GM23338 (cell line): ENCODE results near the gene JDP2. TPM values are rescaled to one million over a fixed set of nuclear protein-coding genes. Genes with fewer than 3 reads are reported as not detected.

ENCODE experiments used
- ATAC-seq: fragments of 200-7000 bp; cut with Tn5 transposase; 3 replicates; pipeline ENCODE4 v1.9.1; 2020
- DNase-seq: peaks from one replicate; pipeline ENCODE4 v3.0.0-alpha.2; 2015; ENCODE audit warnings: low spot score
- H2AFZ ChIP-seq: fragments of 200-600 bp; sonication (generic); 2 replicates; pipeline ENCODE4 v1.8.0; 2016; ENCODE audit warnings: antibody characterized with exemption, mild to moderate bottlenecking, moderate library complexity
- H3F3A ChIP-seq: fragments of 200-600 bp; sonication (generic); replicated peaks from 2 replicates; pipeline ENCODE4 v1.8.0; 2017; ENCODE audit warnings: antibody characterized with exemption, mixed run types, low read depth
- H3K27ac ChIP-seq: fragments of 200-600 bp; sonication (generic); 2 replicates; pipeline ENCODE4 v1.6.1; 2016; ENCODE audit warnings: low read depth
- H3K27me3 ChIP-seq: fragments of 200-600 bp; sonication (generic); 2 replicates; pipeline ENCODE4 v1.8.0; 2016; ENCODE audit warnings: mild to moderate bottlenecking, mixed run types, moderate library complexity; ENCODE audit not compliant: insufficient read depth
- H3K36me3 ChIP-seq: fragments of 200-600 bp; sonication (generic); 2 replicates; pipeline ENCODE4 v1.8.0; 2016; ENCODE audit warnings: mild to moderate bottlenecking; ENCODE audit not compliant: insufficient read depth
- H3K4me1 ChIP-seq: fragments of 200-600 bp; sonication (generic); 2 replicates; pipeline ENCODE4 v1.8.0; 2016; ENCODE audit warnings: mild to moderate bottlenecking, moderate library complexity; ENCODE audit not compliant: insufficient read depth
- H3K4me2 ChIP-seq: fragments of 200-600 bp; sonication (generic); 2 replicates; pipeline ENCODE4 v1.7.1; 2017; ENCODE audit warnings: mixed run types
- H3K4me3 ChIP-seq: fragments of 200-600 bp; sonication (generic); 2 replicates; pipeline ENCODE4 v1.6.1; 2016; ENCODE audit warnings: mixed run types
- H3K79me2 ChIP-seq: fragments of 200-600 bp; sonication (generic); replicated peaks from 2 replicates; pipeline ENCODE4 v1.8.0; 2017; ENCODE audit warnings: mild to moderate bottlenecking; ENCODE audit not compliant: insufficient read depth
- H3K9me2 ChIP-seq: fragments of 200-600 bp; sonication (generic); 2 replicates; pipeline ENCODE4 v1.8.0; 2017; ENCODE audit not compliant: insufficient read depth
- H4K20me1 ChIP-seq: fragments of 200-600 bp; sonication (generic); replicated peaks from 2 replicates; pipeline ENCODE4 v1.8.0; 2017; ENCODE audit warnings: mild to moderate bottlenecking; ENCODE audit not compliant: insufficient read depth
- H3K27ac Mint-ChIP-seq: 2 replicates; pipeline ENCODE4 v1.8.0; 2020; ENCODE audit warnings: inconsistent platforms, mild to moderate bottlenecking, moderate library complexity, mixed read lengths
- H3K27me3 Mint-ChIP-seq: 3 replicates; pipeline ENCODE4 v1.8.0; 2022; ENCODE audit warnings: low read depth, mild to moderate bottlenecking, moderate library complexity, mixed read lengths, inconsistent platforms; ENCODE audit not compliant: insufficient read depth, poor library complexity
- H3K36me3 Mint-ChIP-seq: 3 replicates; pipeline ENCODE4 v1.8.0; 2021; ENCODE audit warnings: low read depth, mild to moderate bottlenecking, inconsistent platforms, moderate library complexity, mixed read lengths
- H3K4me1 Mint-ChIP-seq: 3 replicates; pipeline ENCODE4 v1.8.0; 2020; ENCODE audit warnings: mild to moderate bottlenecking, inconsistent platforms, mixed read lengths
- H3K4me3 Mint-ChIP-seq: 3 replicates; pipeline ENCODE4 v1.8.0; 2021; ENCODE audit warnings: moderate library complexity, mild to moderate bottlenecking, inconsistent platforms, mixed read lengths
- H3K9me3 Mint-ChIP-seq: 3 replicates; pipeline ENCODE4 v1.8.0; 2020; ENCODE audit warnings: moderate library complexity, mild to moderate bottlenecking, inconsistent platforms, mixed read lengths
- CREB1 ChIP-seq: fragments of 250-450 bp; sonication (Bioruptor Pico); IDR thresholded peaks from 2 replicates; pipeline ENCODE4 v1.5.0; 2020; ENCODE audit warnings: low read depth, mild to moderate bottlenecking, moderate library complexity
- EZH2 ChIP-seq: fragments of 200-600 bp; sonication (generic); IDR thresholded peaks from one replicate; pipeline ENCODE4 v1.8.0; 2017; ENCODE audit warnings: antibody characterized with exemption, mild to moderate bottlenecking, low read depth; ENCODE audit not compliant: unreplicated experiment
- EZH2phosphoT487 ChIP-seq: fragments of 200-600 bp; sonication (generic); IDR thresholded peaks from one replicate; pipeline ENCODE4 v1.8.1; 2018; ENCODE audit warnings: antibody characterized with exemption; ENCODE audit not compliant: unreplicated experiment
- JUNB ChIP-seq: IDR thresholded peaks from one replicate; pipeline ENCODE4 v1.6.1; 2016; ENCODE audit warnings: antibody characterized with exemption; ENCODE audit not compliant: unreplicated experiment
- NANOG ChIP-seq: IDR thresholded peaks from 2 replicates; pipeline ENCODE4 v1.6.1; 2016; ENCODE audit warnings: antibody characterized with exemption, borderline replicate concordance
- POLR2AphosphoS5 ChIP-seq: IDR thresholded peaks from 2 replicates; pipeline ENCODE4 v1.6.1; 2016; ENCODE audit warnings: antibody characterized with exemption, low read depth
- STAT1 ChIP-seq: IDR thresholded peaks from one replicate; pipeline ENCODE4 v1.6.1; 2016; ENCODE audit warnings: antibody characterized with exemption; ENCODE audit not compliant: unreplicated experiment
- ZNF114 ChIP-seq: fragments of 250-450 bp; sonication (Bioruptor Pico); IDR thresholded peaks from 2 replicates; pipeline ENCODE4 v1.5.0; 2020; ENCODE audit warnings: mild to moderate bottlenecking, moderate library complexity
- ZNF331 ChIP-seq: fragments of 250-450 bp; sonication (Bioruptor Pico); IDR thresholded peaks from 2 replicates; pipeline ENCODE4 v1.5.0; 2020; ENCODE audit warnings: low read depth, mild to moderate bottlenecking, moderate library complexity
- polyA plus RNA-seq: library from polyadenylated mRNA; unstranded; fragments of >200 nt; fragmentation: Nextera tagmentation; extraction: Ambion mirVana; gene quantifications from 2 replicates; pipeline ENCODE4 v1.2.1, GENCODE V29; 2016
- total RNA-seq: library from RNA; depleted of rRNA; stranded (reverse); fragments of >200 nt; shearing (Covaris generic); gene quantifications from 2 replicates; pipeline ENCODE4 v1.2.3, GENCODE V29; 2014
- TF ChIP-seq, protein P1 (sequence below): IDR thresholded peaks from 2 replicates; pipeline ENCODE4 v1.6.1; 2016; ENCODE audit warnings: antibody characterized with exemption
- TF ChIP-seq, protein P2 (sequence below): fragments of 250-450 bp; sonication (Bioruptor Pico); IDR thresholded peaks from 2 replicates; pipeline ENCODE4 v1.5.0; 2020; ENCODE audit warnings: mild to moderate bottlenecking, moderate library complexity
- TF ChIP-seq, protein P3 (sequence below), 2 experiments: fragments of 200-600 bp in 1 of 2; sonication (generic) in 1 of 2; conservative IDR thresholded peaks; 2 replicates each; pipeline versions ENCODE4 v1.5.1 to v1.6.1; 2016 to 2017; ENCODE audit warnings: antibody characterized with exemption in 2 of 2, low read depth in 2 of 2, mild to moderate bottlenecking in 2 of 2, moderate library complexity in 1 of 2
- TF ChIP-seq, protein P4 (sequence below): IDR thresholded peaks from one replicate; pipeline ENCODE4 v1.6.1; 2018; ENCODE audit warnings: antibody characterized with exemption; ENCODE audit not compliant: unreplicated experiment

The JDP2 gene
- total and polyA plus RNA-seq, 2 experiments from 2014 or later, result 12.5 to 38.9 TPM

DNA sequence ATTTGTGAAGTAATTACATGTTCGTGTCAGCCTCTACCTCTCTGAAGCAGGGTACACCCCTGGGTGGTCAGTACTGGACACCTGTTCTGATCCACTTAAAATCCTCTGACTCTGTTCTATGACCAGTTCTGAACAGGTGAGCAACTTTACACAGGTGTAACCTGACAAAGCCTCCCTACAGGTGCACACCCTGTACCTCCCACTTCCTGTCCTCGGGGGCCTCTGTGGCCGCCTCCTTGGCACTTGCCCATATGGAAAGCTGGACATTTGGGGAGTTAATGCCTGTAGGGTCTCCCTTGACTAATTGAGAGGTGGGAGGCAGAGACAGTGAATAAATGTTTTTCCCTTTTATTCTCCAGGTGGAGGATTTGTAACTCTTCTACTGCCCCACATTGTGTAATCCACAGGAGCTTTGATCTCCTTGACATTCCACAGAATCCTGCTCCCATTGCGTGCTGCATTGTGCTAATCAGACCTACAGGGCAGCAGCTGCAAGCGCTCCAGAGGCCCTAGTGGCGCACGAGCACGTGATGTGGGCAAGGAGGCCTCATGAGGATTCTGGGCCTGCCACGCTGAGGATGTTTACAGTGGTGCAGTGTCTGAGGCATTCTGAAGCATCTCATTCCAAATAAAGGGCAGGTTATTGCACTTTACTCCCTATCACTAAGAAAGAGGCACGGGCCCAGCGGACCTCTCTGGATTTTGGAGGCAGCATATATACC, 48.6 kb downstream of the JDP2 start:
- H3K27me3 Mint-ChIP-seq, result peaks cover 3% of the 10 kb centered on the region
- H3K4me3 Mint-ChIP-seq, result no peak overlapping the region
- H3K36me3 ChIP-seq, result no peaks in the 10 kb centered on the region
- no peaks in the 10 kb centered on the region for H3K27me3 ChIP-seq
- H3K9me2 ChIP-seq, result no peaks in the 10 kb centered on the region
- H3K4me1 Mint-ChIP-seq, result peaks cover 31% of the 10 kb centered on the region
- ATAC-seq (peak; percentile 50), DNase-seq (peak; percentile 73)
- H4K20me1 ChIP-seq, result no peaks in the 10 kb centered on the region
- no peak overlapping the region for H3K4me2 ChIP-seq
- H3K27ac Mint-ChIP-seq, result peak overlapping the region; percentile 86; the same call in 1 of the 2 replicates
- peak overlapping the region; percentile 50; the same call in 1 of the 2 replicates for H3K27ac ChIP-seq
- H3K36me3 Mint-ChIP-seq, result peaks cover 17% of the 10 kb centered on the region
- H3K79me2 ChIP-seq, result no peaks in the 10 kb centered on the region
- no peak overlapping the region for H3K4me3 ChIP-seq
- H3K4me1 ChIP-seq, result peaks cover 7% of the 10 kb centered on the region
- H3F3A ChIP-seq, result peaks cover 6% of the 10 kb centered on the region
- peaks cover 3% of the 10 kb centered on the region; the same call in 2 of the 3 replicates for H3K9me3 Mint-ChIP-seq
- TF ChIP-seq JUNB (no peak), ZNF331 (CRISPR knock-in tag) (no peak), EZH2phosphoT487 (no peak), NANOG (no peak), CREB1 (CRISPR knock-in tag) (no peak), POLR2AphosphoS5 (no peak), STAT1 (no peak), EZH2 (no peak), ZNF114 (CRISPR knock-in tag) (no peak)
- TF ChIP-seq, protein P1, sequence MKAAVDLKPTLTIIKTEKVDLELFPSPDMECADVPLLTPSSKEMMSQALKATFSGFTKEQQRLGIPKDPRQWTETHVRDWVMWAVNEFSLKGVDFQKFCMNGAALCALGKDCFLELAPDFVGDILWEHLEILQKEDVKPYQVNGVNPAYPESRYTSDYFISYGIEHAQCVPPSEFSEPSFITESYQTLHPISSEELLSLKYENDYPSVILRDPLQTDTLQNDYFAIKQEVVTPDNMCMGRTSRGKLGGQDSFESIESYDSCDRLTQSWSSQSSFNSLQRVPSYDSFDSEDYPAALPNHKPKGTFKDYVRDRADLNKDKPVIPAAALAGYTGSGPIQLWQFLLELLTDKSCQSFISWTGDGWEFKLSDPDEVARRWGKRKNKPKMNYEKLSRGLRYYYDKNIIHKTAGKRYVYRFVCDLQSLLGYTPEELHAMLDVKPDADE, result no peak
- TF ChIP-seq, protein P2, sequence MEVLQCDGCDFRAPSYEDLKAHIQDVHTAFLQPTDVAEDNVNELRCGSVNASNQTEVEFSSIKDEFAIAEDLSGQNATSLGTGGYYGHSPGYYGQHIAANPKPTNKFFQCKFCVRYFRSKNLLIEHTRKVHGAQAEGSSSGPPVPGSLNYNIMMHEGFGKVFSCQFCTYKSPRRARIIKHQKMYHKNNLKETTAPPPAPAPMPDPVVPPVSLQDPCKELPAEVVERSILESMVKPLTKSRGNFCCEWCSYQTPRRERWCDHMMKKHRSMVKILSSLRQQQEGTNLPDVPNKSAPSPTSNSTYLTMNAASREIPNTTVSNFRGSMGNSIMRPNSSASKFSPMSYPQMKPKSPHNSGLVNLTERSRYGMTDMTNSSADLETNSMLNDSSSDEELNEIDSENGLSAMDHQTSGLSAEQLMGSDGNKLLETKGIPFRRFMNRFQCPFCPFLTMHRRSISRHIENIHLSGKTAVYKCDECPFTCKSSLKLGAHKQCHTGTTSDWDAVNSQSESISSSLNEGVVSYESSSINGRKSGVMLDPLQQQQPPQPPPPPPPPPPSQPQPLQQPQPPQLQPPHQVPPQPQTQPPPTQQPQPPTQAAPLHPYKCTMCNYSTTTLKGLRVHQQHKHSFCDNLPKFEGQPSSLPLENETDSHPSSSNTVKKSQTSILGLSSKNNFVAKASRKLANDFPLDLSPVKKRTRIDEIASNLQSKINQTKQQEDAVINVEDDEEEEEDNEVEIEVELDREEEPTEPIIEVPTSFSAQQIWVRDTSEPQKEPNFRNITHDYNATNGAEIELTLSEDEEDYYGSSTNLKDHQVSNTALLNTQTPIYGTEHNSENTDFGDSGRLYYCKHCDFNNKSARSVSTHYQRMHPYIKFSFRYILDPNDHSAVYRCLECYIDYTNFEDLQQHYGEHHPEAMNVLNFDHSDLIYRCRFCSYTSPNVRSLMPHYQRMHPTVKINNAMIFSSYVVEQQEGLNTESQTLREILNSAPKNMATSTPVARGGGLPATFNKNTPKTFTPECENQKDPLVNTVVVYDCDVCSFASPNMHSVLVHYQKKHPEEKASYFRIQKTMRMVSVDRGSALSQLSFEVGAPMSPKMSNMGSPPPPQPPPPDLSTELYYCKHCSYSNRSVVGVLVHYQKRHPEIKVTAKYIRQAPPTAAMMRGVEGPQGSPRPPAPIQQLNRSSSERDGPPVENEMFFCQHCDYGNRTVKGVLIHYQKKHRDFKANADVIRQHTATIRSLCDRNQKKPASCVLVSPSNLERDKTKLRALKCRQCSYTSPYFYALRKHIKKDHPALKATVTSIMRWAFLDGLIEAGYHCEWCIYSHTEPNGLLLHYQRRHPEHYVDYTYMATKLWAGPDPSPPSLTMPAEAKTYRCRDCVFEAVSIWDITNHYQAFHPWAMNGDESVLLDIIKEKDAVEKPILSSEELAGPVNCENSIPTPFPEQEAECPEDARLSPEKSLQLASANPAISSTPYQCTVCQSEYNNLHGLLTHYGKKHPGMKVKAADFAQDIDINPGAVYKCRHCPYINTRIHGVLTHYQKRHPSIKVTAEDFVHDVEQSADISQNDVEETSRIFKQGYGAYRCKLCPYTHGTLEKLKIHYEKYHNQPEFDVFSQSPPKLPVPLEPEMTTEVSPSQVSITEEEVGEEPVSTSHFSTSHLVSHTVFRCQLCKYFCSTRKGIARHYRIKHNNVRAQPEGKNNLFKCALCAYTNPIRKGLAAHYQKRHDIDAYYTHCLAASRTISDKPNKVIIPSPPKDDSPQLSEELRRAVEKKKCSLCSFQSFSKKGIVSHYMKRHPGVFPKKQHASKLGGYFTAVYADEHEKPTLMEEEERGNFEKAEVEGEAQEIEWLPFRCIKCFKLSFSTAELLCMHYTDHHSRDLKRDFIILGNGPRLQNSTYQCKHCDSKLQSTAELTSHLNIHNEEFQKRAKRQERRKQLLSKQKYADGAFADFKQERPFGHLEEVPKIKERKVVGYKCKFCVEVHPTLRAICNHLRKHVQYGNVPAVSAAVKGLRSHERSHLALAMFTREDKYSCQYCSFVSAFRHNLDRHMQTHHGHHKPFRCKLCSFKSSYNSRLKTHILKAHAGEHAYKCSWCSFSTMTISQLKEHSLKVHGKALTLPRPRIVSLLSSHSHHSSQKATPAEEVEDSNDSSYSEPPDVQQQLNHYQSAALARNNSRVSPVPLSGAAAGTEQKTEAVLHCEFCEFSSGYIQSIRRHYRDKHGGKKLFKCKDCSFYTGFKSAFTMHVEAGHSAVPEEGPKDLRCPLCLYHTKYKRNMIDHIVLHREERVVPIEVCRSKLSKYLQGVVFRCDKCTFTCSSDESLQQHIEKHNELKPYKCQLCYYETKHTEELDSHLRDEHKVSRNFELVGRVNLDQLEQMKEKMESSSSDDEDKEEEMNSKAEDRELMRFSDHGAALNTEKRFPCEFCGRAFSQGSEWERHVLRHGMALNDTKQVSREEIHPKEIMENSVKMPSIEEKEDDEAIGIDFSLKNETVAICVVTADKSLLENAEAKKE (CRISPR knock-in tag), result no peak
- TF ChIP-seq, protein P3, sequence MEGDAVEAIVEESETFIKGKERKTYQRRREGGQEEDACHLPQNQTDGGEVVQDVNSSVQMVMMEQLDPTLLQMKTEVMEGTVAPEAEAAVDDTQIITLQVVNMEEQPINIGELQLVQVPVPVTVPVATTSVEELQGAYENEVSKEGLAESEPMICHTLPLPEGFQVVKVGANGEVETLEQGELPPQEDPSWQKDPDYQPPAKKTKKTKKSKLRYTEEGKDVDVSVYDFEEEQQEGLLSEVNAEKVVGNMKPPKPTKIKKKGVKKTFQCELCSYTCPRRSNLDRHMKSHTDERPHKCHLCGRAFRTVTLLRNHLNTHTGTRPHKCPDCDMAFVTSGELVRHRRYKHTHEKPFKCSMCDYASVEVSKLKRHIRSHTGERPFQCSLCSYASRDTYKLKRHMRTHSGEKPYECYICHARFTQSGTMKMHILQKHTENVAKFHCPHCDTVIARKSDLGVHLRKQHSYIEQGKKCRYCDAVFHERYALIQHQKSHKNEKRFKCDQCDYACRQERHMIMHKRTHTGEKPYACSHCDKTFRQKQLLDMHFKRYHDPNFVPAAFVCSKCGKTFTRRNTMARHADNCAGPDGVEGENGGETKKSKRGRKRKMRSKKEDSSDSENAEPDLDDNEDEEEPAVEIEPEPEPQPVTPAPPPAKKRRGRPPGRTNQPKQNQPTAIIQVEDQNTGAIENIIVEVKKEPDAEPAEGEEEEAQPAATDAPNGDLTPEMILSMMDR (conservative IDR thresholded peaks at IDR 0.05; ENCODE audit: low read depth in 2 of 2), result no peak; a peak in 1 of 4 replicates
- TF ChIP-seq, protein P4, sequence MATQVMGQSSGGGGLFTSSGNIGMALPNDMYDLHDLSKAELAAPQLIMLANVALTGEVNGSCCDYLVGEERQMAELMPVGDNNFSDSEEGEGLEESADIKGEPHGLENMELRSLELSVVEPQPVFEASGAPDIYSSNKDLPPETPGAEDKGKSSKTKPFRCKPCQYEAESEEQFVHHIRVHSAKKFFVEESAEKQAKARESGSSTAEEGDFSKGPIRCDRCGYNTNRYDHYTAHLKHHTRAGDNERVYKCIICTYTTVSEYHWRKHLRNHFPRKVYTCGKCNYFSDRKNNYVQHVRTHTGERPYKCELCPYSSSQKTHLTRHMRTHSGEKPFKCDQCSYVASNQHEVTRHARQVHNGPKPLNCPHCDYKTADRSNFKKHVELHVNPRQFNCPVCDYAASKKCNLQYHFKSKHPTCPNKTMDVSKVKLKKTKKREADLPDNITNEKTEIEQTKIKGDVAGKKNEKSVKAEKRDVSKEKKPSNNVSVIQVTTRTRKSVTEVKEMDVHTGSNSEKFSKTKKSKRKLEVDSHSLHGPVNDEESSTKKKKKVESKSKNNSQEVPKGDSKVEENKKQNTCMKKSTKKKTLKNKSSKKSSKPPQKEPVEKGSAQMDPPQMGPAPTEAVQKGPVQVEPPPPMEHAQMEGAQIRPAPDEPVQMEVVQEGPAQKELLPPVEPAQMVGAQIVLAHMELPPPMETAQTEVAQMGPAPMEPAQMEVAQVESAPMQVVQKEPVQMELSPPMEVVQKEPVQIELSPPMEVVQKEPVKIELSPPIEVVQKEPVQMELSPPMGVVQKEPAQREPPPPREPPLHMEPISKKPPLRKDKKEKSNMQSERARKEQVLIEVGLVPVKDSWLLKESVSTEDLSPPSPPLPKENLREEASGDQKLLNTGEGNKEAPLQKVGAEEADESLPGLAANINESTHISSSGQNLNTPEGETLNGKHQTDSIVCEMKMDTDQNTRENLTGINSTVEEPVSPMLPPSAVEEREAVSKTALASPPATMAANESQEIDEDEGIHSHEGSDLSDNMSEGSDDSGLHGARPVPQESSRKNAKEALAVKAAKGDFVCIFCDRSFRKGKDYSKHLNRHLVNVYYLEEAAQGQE, result no peak
- H2AFZ ChIP-seq, result no peak overlapping the region
